Esophagus squamous epithelium (tissue), 4 donors: ENCODE results near the gene DHRS7.

Source experiments
- POLR2A ChIP-seq, 4 donors: fragments of 450-650 bp; IDR thresholded peaks; one replicate each; pipeline ENCODE4 v1.6.1; 2017; ENCODE audit warnings: antibody characterized with exemption in 4 of 4, mild to moderate bottlenecking in 4 of 4, moderate library complexity in 3 of 4
- TF ChIP-seq, protein P1 (sequence below), 6 experiments: fragments of 450-650 bp in 4 of 6; fragments of 200-600 bp in 2 of 6; sonication (generic) in 2 of 6; IDR thresholded peaks; one replicate each; pipeline ENCODE4 v1.5.1; 2016 to 2019; ENCODE audit warnings: antibody characterized with exemption in 6 of 6, mild to moderate bottlenecking in 4 of 6, moderate library complexity in 4 of 6

DNA sequence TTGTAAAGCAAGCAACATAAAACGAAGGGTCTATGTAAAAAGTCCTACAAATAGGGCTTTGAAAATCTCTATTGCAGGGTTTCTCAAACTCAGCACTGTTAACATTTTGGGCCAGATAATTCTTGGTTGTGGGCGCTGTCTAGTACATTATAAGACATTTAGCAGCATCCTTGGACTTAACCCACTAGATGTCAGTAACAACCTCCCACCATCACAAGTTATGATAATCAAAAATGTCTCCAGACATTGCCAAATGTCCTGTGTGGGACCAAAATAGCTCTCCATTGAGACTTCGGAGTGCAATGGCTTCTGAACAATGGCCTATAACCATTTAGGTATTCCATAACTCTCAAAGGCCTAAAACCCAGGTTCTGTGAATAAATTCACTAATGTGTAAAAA is 22.9 kb upstream of the DHRS7 start:
- TF ChIP-seq, protein P1, sequence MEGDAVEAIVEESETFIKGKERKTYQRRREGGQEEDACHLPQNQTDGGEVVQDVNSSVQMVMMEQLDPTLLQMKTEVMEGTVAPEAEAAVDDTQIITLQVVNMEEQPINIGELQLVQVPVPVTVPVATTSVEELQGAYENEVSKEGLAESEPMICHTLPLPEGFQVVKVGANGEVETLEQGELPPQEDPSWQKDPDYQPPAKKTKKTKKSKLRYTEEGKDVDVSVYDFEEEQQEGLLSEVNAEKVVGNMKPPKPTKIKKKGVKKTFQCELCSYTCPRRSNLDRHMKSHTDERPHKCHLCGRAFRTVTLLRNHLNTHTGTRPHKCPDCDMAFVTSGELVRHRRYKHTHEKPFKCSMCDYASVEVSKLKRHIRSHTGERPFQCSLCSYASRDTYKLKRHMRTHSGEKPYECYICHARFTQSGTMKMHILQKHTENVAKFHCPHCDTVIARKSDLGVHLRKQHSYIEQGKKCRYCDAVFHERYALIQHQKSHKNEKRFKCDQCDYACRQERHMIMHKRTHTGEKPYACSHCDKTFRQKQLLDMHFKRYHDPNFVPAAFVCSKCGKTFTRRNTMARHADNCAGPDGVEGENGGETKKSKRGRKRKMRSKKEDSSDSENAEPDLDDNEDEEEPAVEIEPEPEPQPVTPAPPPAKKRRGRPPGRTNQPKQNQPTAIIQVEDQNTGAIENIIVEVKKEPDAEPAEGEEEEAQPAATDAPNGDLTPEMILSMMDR (IDR thresholded peaks at IDR 0.05), result no peak
- TF ChIP-seq POLR2A (IDR thresholded peaks at IDR 0.05), result no peak
